Measurements from ENCODE around the gene ANKLE2. TPM values are rescaled to one million over a fixed set of nuclear protein-coding genes. Genes with fewer than 3 reads are reported as not detected.

The ANKLE2 gene
- polyA plus RNA-seq, 1 donor from 2014 or later: 72.3 TPM

DNA sequence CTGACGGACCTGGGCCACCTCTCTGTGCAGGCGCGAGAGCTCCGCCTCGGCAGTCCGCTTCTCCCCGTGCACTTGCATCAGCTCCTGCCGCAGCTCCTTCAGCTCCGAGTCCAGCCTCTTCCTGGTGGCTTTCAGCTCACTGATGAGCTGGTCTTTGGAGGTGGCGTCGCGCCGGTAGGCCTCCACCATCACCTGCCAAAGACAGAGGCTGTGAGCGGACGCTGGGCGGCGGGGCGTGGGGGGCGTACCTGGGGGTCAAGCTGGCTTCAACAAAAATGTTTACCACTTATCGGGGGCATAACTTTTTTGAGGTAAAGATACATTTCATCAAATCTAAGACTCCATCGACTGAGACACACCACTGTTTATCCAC is 27.5 kb upstream of the ANKLE2 start:
- no peaks in the 10 kb centered on the region for H3K27me3 ChIP-seq (ENCODE audit: insufficient read depth, low read depth, low read length)
- H3K36me3 ChIP-seq (ENCODE audit: insufficient read depth, low read length): no peaks in the 10 kb centered on the region

DNA sequence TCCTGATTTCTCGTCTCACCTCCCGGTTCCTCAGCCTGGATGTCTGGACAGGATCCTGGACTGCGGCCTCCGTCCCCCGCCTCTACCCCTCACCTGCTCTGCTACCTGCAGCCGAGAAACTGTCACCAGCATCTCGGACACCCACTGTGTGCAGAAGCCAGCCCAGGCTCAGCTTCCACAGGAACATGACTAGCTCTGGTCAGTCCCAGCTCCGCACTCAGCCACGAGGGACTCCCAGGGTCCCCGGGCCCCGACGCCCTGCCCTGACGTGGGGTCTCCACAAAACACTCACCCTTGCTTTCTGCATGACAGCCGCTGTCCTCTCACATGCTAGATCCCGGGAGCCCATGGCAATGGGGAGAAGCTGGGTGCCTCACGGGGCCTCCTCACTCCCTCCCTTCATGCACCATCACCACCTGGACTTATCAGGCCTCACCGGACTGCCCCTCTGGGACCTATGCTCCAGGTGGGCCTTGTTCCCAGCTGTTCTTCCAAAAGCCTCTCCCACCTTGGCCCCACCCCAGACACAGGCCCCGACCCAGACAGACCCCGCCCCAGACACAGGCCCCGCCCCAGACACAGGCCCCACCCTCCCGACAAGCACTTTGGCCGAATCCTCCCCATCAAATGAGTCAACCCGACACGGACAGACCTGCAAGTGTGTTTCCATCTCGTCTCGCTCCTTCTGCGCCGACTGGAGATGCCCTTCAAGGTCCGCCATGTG is 26.9 kb upstream of the ANKLE2 start:
- H3K36me3 ChIP-seq (ENCODE audit: insufficient read depth, low read length): no peaks in the 10 kb centered on the region
- H3K27ac ChIP-seq (ENCODE audit: low read length): no peak overlapping the region
- H4K20me1 ChIP-seq (ENCODE audit: insufficient read depth): no peaks in the 10 kb centered on the region
- no peak overlapping the region for H2AFZ ChIP-seq (ENCODE audit: low read depth, low read length)
- H3K4me3 ChIP-seq (ENCODE audit: low read length): no peak overlapping the region
- no peaks in the 10 kb centered on the region for H3K9me3 ChIP-seq (ENCODE audit: low read length)
- no peaks in the 10 kb centered on the region for H3K9me2 ChIP-seq (ENCODE audit: insufficient read depth, low read length)
- no peaks in the 10 kb centered on the region for H3K27me3 ChIP-seq (ENCODE audit: insufficient read depth, low read depth, low read length)
- no peaks in the 10 kb centered on the region for H3F3A ChIP-seq (ENCODE audit: insufficient read depth, low read length, poor library complexity, severe bottlenecking)
- TF ChIP-seq RAD21 (conservative IDR thresholded peaks at IDR 0.05): no peak
- no peak for TF ChIP-seq POLR2AphosphoS5 (IDR thresholded peaks at IDR 0.05)
- no peak for TF ChIP-seq EZH2 (IDR thresholded peaks at IDR 0.05; ENCODE audit: borderline replicate concordance, insufficient read depth, low read length, poor library complexity, severe bottlenecking)
- TF ChIP-seq, protein P1, sequence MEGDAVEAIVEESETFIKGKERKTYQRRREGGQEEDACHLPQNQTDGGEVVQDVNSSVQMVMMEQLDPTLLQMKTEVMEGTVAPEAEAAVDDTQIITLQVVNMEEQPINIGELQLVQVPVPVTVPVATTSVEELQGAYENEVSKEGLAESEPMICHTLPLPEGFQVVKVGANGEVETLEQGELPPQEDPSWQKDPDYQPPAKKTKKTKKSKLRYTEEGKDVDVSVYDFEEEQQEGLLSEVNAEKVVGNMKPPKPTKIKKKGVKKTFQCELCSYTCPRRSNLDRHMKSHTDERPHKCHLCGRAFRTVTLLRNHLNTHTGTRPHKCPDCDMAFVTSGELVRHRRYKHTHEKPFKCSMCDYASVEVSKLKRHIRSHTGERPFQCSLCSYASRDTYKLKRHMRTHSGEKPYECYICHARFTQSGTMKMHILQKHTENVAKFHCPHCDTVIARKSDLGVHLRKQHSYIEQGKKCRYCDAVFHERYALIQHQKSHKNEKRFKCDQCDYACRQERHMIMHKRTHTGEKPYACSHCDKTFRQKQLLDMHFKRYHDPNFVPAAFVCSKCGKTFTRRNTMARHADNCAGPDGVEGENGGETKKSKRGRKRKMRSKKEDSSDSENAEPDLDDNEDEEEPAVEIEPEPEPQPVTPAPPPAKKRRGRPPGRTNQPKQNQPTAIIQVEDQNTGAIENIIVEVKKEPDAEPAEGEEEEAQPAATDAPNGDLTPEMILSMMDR (IDR thresholded peaks at IDR 0.05; ENCODE audit: poor library complexity, severe bottlenecking): no peak
- no peak for TF ChIP-seq SMC3 (conservative IDR thresholded peaks at IDR 0.05; ENCODE audit: poor library complexity)
- no peak for TF ChIP-seq EP300 (conservative IDR thresholded peaks at IDR 0.05; ENCODE audit: poor library complexity, severe bottlenecking)
- no peak for TF ChIP-seq REST (IDR thresholded peaks at IDR 0.05; ENCODE audit: borderline replicate concordance)
- TF ChIP-seq TAF1 (IDR thresholded peaks at IDR 0.05; ENCODE audit: low read depth): no peak
- H3K79me2 ChIP-seq (replicated peaks; ENCODE audit: insufficient read depth, low read length): no peaks in the 10 kb centered on the region
- no peak overlapping the region for H3K4me2 ChIP-seq (ENCODE audit: low read length)
- H3K9ac ChIP-seq (ENCODE audit: low read length): no peak overlapping the region

More for the DNA sequence above, 27.5 kb upstream of the ANKLE2 start:
- Histone ChIP-seq H3K4me3 (ENCODE audit: low read length) (no peak overlapping the region), H3K27ac (ENCODE audit: low read length) (no peak overlapping the region), H3K9me3 (ENCODE audit: low read length) (no peaks in the 10 kb centered on the region), H3F3A (ENCODE audit: insufficient read depth, low read length, poor library complexity, severe bottlenecking) (no peaks in the 10 kb centered on the region), H3K9ac (ENCODE audit: low read length) (no peak overlapping the region), H3K9me2 (ENCODE audit: insufficient read depth, low read length) (no peaks in the 10 kb centered on the region), H3K4me2 (ENCODE audit: low read length) (no peak overlapping the region), H2AFZ (ENCODE audit: low read depth, low read length) (no peak overlapping the region), H4K20me1 (ENCODE audit: insufficient read depth) (no peaks in the 10 kb centered on the region), H3K79me2 (replicated peaks; ENCODE audit: insufficient read depth, low read length) (no peaks in the 10 kb centered on the region)
- TF ChIP-seq POLR2AphosphoS5 (IDR thresholded peaks at IDR 0.05): no peak
- TF ChIP-seq, protein P1 (IDR thresholded peaks at IDR 0.05; ENCODE audit: poor library complexity, severe bottlenecking): no peak
- TF ChIP-seq TAF1 (IDR thresholded peaks at IDR 0.05; ENCODE audit: low read depth): no peak
- no peak for TF ChIP-seq SMC3 (conservative IDR thresholded peaks at IDR 0.05; ENCODE audit: poor library complexity)

Measured in neural cell (in vitro differentiated cells).